SU-DHL-6 (cell line): ENCODE data around the gene TLL2.

Experiments
- H2AFZ ChIP-seq: fragments of 200-600 bp; sonication (generic); 2 replicates; pipeline ENCODE4 v1.6.1; 2014; ENCODE audit warnings: low read depth, mild to moderate bottlenecking, moderate library complexity, mixed read lengths, antibody characterized with exemption, low read length; ENCODE audit not compliant: severe bottlenecking
- H3F3A ChIP-seq: fragments of 200-600 bp; shearing (Covaris generic); 2 replicates; pipeline ENCODE4 v1.6.0; 2016; ENCODE audit warnings: antibody characterized with exemption, mild to moderate bottlenecking; ENCODE audit not compliant: insufficient read depth
- H3K27ac ChIP-seq: fragments of 200-600 bp; sonication (generic); 2 replicates; pipeline ENCODE4 v1.5.1; 2016; ENCODE audit warnings: low read depth, mild to moderate bottlenecking, low read length, moderate library complexity, mixed read lengths
- H3K27me3 ChIP-seq: fragments of 200-600 bp; sonication (generic), shearing (Covaris generic); 2 replicates; pipeline ENCODE4 v1.6.0; 2014; ENCODE audit warnings: mild to moderate bottlenecking, low read length
- H3K36me3 ChIP-seq: fragments of 200-600 bp; sonication (generic); 2 replicates; pipeline ENCODE4 v1.6.1; 2014; ENCODE audit warnings: mild to moderate bottlenecking, low read length, mixed read lengths
- H3K4me2 ChIP-seq: fragments of 300-600, 200-600 bp; shearing (Covaris generic), sonication (generic); 2 replicates; pipeline ENCODE4 v1.6.0; 2014; ENCODE audit warnings: low read length, low read depth, mild to moderate bottlenecking; ENCODE audit not compliant: poor library complexity, severe bottlenecking
- H3K4me3 ChIP-seq: fragments of 200-600 bp; sonication (generic); 2 replicates; pipeline ENCODE4 v1.5.1; 2014; ENCODE audit warnings: antibody characterized with exemption, low read length, mild to moderate bottlenecking, mixed read lengths; ENCODE audit not compliant: insufficient read depth, poor library complexity, severe bottlenecking
- H3K79me2 ChIP-seq: fragments of 200-600 bp; sonication (generic); 2 replicates; pipeline ENCODE4 v1.6.1; 2014; ENCODE audit warnings: mild to moderate bottlenecking, low read length, moderate library complexity; ENCODE audit not compliant: insufficient read depth
- H3K9ac ChIP-seq: fragments of 200-600 bp; sonication (generic); 2 replicates; pipeline ENCODE4 v1.7.0; 2014; ENCODE audit warnings: mild to moderate bottlenecking, low read length
- H3K9me2 ChIP-seq: fragments of 200-600 bp; sonication (generic); replicated peaks from 2 replicates; pipeline ENCODE4 v1.6.1; 2014; ENCODE audit warnings: low read length; ENCODE audit not compliant: insufficient read depth
- H3K9me3 ChIP-seq: fragments of 200-600 bp; sonication (generic); 2 replicates; pipeline ENCODE4 v1.6.1; 2014; ENCODE audit warnings: low read length, mixed read lengths; ENCODE audit not compliant: insufficient read depth
- H4K20me1 ChIP-seq: fragments of 200-600 bp; sonication (generic); 2 replicates; pipeline ENCODE4 v1.6.1; 2014; ENCODE audit warnings: low read depth, mild to moderate bottlenecking, antibody characterized with exemption, low read length, moderate library complexity, mixed read lengths
- EZH2phosphoT487 ChIP-seq: fragments of 200-600 bp; sonication (generic), shearing (Covaris generic); conservative IDR thresholded peaks from 2 replicates; pipeline ENCODE4 v1.6.1; 2018; ENCODE audit warnings: mild to moderate bottlenecking, antibody characterized with exemption, low read length, moderate library complexity, mixed read lengths
- TF ChIP-seq, protein P1 (sequence below): fragments of 200-600 bp; sonication (generic); IDR thresholded peaks from one replicate; pipeline ENCODE4 v1.5.1; 2017; ENCODE audit warnings: antibody characterized with exemption, mild to moderate bottlenecking, low read length, moderate library complexity; ENCODE audit not compliant: insufficient read depth, poor library complexity, severe bottlenecking

Gene TLL2

DNA sequence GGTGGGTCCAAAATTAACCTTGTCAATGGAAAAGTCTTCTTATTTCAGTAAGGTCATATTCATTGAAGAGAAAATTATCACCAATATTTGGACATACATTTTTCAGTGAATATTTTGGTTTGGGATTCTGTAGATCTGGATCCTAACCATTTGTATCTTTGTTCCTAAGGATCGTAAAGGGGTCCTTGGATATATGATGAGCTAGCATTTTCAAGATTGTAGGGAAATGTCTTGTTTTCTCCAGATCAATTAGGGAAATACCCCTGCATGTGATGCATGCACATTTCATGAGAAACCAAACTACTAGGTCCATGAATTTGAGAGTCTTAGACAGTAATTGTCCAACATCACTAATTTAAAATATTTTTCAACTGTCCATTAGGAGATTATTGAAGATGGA lies 191.5 kb downstream of the TLL2 start:
- Histone ChIP-seq H3K79me2 (no peaks in the 10 kb centered on the region), H4K20me1 (no peaks in the 10 kb centered on the region), H3K9me2 (no peaks in the 10 kb centered on the region), H3K4me2 (no peak overlapping the region), H3F3A (no peaks in the 10 kb centered on the region), H2AFZ (no peak overlapping the region), H3K27me3 (no peaks in the 10 kb centered on the region), H3K4me3 (no peak overlapping the region), H3K36me3 (no peaks in the 10 kb centered on the region), H3K9me3 (no peaks in the 10 kb centered on the region), H3K9ac (no peak overlapping the region), H3K27ac (no peak overlapping the region)
- TF ChIP-seq EZH2phosphoT487 = no peak
- TF ChIP-seq, protein P1, sequence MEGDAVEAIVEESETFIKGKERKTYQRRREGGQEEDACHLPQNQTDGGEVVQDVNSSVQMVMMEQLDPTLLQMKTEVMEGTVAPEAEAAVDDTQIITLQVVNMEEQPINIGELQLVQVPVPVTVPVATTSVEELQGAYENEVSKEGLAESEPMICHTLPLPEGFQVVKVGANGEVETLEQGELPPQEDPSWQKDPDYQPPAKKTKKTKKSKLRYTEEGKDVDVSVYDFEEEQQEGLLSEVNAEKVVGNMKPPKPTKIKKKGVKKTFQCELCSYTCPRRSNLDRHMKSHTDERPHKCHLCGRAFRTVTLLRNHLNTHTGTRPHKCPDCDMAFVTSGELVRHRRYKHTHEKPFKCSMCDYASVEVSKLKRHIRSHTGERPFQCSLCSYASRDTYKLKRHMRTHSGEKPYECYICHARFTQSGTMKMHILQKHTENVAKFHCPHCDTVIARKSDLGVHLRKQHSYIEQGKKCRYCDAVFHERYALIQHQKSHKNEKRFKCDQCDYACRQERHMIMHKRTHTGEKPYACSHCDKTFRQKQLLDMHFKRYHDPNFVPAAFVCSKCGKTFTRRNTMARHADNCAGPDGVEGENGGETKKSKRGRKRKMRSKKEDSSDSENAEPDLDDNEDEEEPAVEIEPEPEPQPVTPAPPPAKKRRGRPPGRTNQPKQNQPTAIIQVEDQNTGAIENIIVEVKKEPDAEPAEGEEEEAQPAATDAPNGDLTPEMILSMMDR = no peak

DNA sequence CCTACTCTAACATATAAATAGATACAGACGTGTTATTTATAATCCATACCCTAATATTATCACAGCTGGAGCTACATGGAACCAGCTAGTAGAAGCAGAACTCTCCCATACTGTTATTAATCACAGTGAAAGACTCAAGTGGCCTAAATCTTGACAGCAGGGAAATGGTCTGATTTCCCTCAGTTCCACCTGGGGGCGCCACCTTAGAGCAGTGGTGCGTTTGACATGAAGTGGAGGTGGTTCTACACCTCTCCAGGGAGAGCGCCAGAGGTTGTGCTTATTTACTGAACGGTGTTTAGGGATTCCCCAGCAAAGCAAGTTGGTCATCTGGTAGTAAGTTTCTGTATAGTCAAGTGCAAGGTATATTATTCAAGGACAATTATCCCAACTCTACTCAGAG lies 191.9 kb downstream of the TLL2 start:
- Histone ChIP-seq H3K36me3 (no peaks in the 10 kb centered on the region), H3F3A (no peaks in the 10 kb centered on the region), H3K27me3 (no peaks in the 10 kb centered on the region), H3K9ac (no peak overlapping the region), H3K79me2 (no peaks in the 10 kb centered on the region), H2AFZ (no peak overlapping the region), H3K9me3 (no peaks in the 10 kb centered on the region), H3K4me3 (no peak overlapping the region), H3K4me2 (no peak overlapping the region), H3K9me2 (no peaks in the 10 kb centered on the region), H3K27ac (no peak overlapping the region), H4K20me1 (no peaks in the 10 kb centered on the region)
- no peak for TF ChIP-seq EZH2phosphoT487
- TF ChIP-seq, protein P1 = peak; percentile 24

DNA sequence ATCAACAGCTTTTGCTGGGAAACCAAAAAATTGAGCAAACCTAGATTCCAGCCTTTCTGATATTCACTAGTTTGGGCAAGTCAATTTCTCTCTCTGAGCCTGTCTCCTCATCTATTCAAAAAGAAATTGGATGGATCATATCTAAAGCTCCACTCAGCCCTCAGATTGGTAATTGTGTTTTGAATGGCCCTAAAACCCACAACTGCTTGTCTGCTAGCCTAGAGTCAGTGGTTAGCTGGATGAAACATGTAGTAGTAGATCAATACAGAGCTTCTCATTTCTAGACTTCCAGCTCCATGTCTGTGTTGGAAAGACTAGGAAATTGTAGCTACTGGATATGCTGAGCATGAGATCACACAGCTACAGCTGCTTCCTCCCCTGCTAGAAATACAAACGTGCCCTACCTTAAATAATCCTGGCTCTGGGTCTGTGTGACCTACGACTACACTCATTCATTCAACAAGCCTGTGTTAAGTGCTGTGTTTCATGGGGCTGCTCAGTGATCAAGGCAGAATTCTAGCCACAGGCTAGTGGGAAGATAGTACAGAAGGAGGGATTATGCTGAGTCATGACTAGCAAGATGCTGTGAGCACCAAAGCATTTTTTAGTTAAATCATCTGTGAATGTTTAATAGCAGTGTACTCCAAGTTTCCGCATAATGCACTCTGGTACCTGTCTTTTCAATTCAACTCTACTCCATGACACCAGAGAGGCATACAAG lies 193.8 kb downstream of the TLL2 start:
- H3K4me3 ChIP-seq = no peak overlapping the region
- no peaks in the 10 kb centered on the region for H3K27me3 ChIP-seq
- H3K9ac ChIP-seq = no peak overlapping the region
- no peaks in the 10 kb centered on the region for H3K9me3 ChIP-seq
- H4K20me1 ChIP-seq = no peaks in the 10 kb centered on the region
- H3F3A ChIP-seq = no peaks in the 10 kb centered on the region
- H3K9me2 ChIP-seq = no peaks in the 10 kb centered on the region
- TF ChIP-seq, protein P1 = no peak
- TF ChIP-seq EZH2phosphoT487 = no peak
- H3K79me2 ChIP-seq = no peaks in the 10 kb centered on the region
- H3K27ac ChIP-seq = no peak overlapping the region
- H3K36me3 ChIP-seq = no peaks in the 10 kb centered on the region
- no peak overlapping the region for H3K4me2 ChIP-seq
- no peak overlapping the region for H2AFZ ChIP-seq
